Measurements from ENCODE around the gene TXNDC16.

The TXNDC16 gene

GRCh38 chr14:52443506-52443905 lies 108.8 kb downstream of the TXNDC16 start:
- DNase-seq = no peak

- DNase-seq = no peak
Measured at GRCh38 chr14:52442602-52443001, 109.7 kb downstream of the TXNDC16 start.

- DNase-seq = no peak
Measured at GRCh38 chr14:52442166-52442565, 110.1 kb downstream of the TXNDC16 start.

GRCh38 chr14:52439476-52439875 lies 112.8 kb downstream of the TXNDC16 start:
- DNase-seq = no peak

GRCh38 chr14:52434955-52435354 lies 117.3 kb downstream of the TXNDC16 start:
- no peak for DNase-seq

- DNase-seq = no peak
Measured at GRCh38 chr14:52430474-52430873, 121.8 kb downstream of the TXNDC16 start.

GRCh38 chr14:52429451-52429850 lies 122.9 kb downstream of the TXNDC16 start:
- no peak for DNase-seq

- DNase-seq = no peak
Measured at GRCh38 chr14:52427460-52427859, 124.8 kb downstream of the TXNDC16 start.

- DNase-seq = no peak
Measured at GRCh38 chr14:52422650-52423356, 129.5 kb downstream of the TXNDC16 start.

- no peak for DNase-seq
Measured at GRCh38 chr14:52417139-52417538, 135.2 kb downstream of the TXNDC16 start.

- DNase-seq = no peak
Measured at GRCh38 chr14:52413729-52414408, 138.4 kb downstream of the TXNDC16 start.

GRCh38 chr14:52412426-52412825 lies 139.9 kb downstream of the TXNDC16 start:
- no peak for DNase-seq

- DNase-seq = no peak
Measured at GRCh38 chr14:52405314-52405713, 147.0 kb downstream of the TXNDC16 start.

GRCh38 chr14:52402812-52403526 lies 149.3 kb downstream of the TXNDC16 start:
- no peak for DNase-seq

- no peak for DNase-seq
Measured at GRCh38 chr14:52400846-52401245, 151.5 kb downstream of the TXNDC16 start.

- DNase-seq = no peak
Measured at GRCh38 chr14:52399921-52400595, 152.2 kb downstream of the TXNDC16 start.

- DNase-seq = no peak
Measured at GRCh38 chr14:52399104-52399503, 153.2 kb downstream of the TXNDC16 start.

GRCh38 chr14:52397844-52398243 lies 154.5 kb downstream of the TXNDC16 start:
- DNase-seq = no peak

GRCh38 chr14:52395728-52396127 lies 156.6 kb downstream of the TXNDC16 start:
- DNase-seq = no peak

- DNase-seq = no peak
Measured at GRCh38 chr14:52391881-52392615, 160.3 kb downstream of the TXNDC16 start.

Data from NK-92 treated with Interleukin-12 subunit alpha and Interleukin-12 subunit beta, amount 100 ng/mL, for 24 hours (cell line).